Parathyroid adenoma (tissue), 2 donors: ENCODE data around the gene TAS2R39.
"Not testable (repeated sequence)": the region's sequence is repeated elsewhere in the genome, so short reads cannot be mapped to it uniquely, and the experiment has no call there.

Experiments
- H2AFZ ChIP-seq: fragments of 300-600 bp; sonication (generic); one replicate; pipeline ENCODE4 v1.7.0; 2017; ENCODE audit warnings: antibody characterized with exemption, mild to moderate bottlenecking
- H3K27ac ChIP-seq: fragments of 300-600 bp; sonication (generic); one replicate; pipeline ENCODE4 v1.7.0; 2017
- H3K27me3 ChIP-seq: fragments of 300-600 bp; sonication (generic); one replicate; pipeline ENCODE4 v1.7.0; 2017; ENCODE audit warnings: low read length; ENCODE audit not compliant: control insufficient read depth, insufficient read depth
- H3K36me3 ChIP-seq: fragments of 300-600 bp; sonication (generic); one replicate; pipeline ENCODE4 v1.7.0; 2017; ENCODE audit warnings: low read length; ENCODE audit not compliant: control insufficient read depth, insufficient read depth
- H3K4me1 ChIP-seq: fragments of 300-600 bp; sonication (generic); one replicate; pipeline ENCODE4 v1.7.0; 2017; ENCODE audit warnings: control low read depth
- H3K4me2 ChIP-seq: fragments of 300-600 bp; sonication (generic); one replicate; pipeline ENCODE4 v1.7.0; 2017; ENCODE audit warnings: low read length
- H3K4me3 ChIP-seq: fragments of 300-600 bp; sonication (generic); one replicate; pipeline ENCODE4 v1.7.0; 2017; ENCODE audit warnings: low read depth, low read length
- H3K79me2 ChIP-seq: fragments of 300-600 bp; sonication (generic); one replicate; pipeline ENCODE4 v1.7.0; 2017; ENCODE audit warnings: control low read depth
- H3K9ac ChIP-seq: fragments of 300-600 bp; sonication (generic); one replicate; pipeline ENCODE4 v1.7.0; 2017; ENCODE audit warnings: mild to moderate bottlenecking
- H3K9me3 ChIP-seq: fragments of 300-600 bp; sonication (generic); one replicate; pipeline ENCODE4 v1.7.0; 2017; ENCODE audit warnings: low read length; ENCODE audit not compliant: control insufficient read depth
- TF ChIP-seq, protein P1 (sequence below): fragments of 300-600 bp; sonication (generic); IDR thresholded peaks from one replicate; pipeline ENCODE4 v1.7.0; 2017; ENCODE audit warnings: antibody characterized with exemption, mild to moderate bottlenecking
- donor health status: primary hyperparathyroidism.

The TAS2R39 gene

DNA sequence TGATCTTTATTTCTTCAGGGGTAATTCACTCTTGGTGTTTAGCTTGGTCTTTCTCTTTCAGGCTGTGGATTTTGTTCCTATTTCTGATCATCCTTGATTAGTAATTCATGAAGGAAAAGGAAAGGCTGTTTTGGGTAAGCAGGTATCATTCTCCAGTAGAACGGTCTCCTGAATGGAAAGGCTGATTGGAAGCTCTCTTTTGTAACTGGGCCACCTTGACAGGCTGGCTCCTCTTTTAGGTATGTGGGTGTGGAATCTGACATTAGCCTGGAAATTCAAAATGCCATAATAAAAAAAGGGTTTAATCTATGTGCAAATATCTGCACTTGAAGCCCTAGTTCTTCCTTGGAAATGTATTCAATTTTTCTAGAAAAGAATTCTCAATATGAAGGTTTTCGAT lies 18.9 kb downstream of the TAS2R39 start:
- no peak overlapping the region for H3K4me3 ChIP-seq
- H3K4me2 ChIP-seq: no peak overlapping the region
- H3K79me2 ChIP-seq: no peaks in the 10 kb centered on the region
- no peak overlapping the region for H3K27ac ChIP-seq
- H3K9ac ChIP-seq: no peak overlapping the region
- no peaks in the 10 kb centered on the region for H3K27me3 ChIP-seq
- no peaks in the 10 kb centered on the region for H3K9me3 ChIP-seq
- TF ChIP-seq, protein P1, sequence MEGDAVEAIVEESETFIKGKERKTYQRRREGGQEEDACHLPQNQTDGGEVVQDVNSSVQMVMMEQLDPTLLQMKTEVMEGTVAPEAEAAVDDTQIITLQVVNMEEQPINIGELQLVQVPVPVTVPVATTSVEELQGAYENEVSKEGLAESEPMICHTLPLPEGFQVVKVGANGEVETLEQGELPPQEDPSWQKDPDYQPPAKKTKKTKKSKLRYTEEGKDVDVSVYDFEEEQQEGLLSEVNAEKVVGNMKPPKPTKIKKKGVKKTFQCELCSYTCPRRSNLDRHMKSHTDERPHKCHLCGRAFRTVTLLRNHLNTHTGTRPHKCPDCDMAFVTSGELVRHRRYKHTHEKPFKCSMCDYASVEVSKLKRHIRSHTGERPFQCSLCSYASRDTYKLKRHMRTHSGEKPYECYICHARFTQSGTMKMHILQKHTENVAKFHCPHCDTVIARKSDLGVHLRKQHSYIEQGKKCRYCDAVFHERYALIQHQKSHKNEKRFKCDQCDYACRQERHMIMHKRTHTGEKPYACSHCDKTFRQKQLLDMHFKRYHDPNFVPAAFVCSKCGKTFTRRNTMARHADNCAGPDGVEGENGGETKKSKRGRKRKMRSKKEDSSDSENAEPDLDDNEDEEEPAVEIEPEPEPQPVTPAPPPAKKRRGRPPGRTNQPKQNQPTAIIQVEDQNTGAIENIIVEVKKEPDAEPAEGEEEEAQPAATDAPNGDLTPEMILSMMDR: no peak
- no peak overlapping the region for H2AFZ ChIP-seq
- H3K36me3 ChIP-seq: no peaks in the 10 kb centered on the region
- H3K4me1 ChIP-seq: no peaks in the 10 kb centered on the region

DNA sequence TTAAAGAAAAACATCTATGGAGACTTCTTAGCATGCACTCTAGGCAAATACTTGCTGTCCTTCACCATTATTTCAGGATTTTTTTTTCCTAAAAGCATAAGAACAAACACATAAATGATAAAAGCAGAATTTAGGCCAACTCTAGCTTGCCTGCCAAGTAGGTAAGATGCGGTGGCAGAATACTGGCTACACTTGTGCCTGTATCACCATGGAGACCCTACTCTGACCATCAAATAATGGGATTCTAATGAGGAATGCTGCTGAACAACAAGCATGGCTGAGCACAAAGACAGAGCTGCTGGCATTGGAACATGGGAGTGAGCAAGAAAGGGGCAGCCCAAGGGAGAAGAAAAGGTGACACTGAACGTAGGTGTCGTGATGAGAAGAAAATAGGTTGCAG lies 20.2 kb downstream of the TAS2R39 start:
- TF ChIP-seq, protein P1: no peak
- Histone ChIP-seq H3K27ac (no peak overlapping the region), H3K4me2 (no peak overlapping the region), H3K4me3 (no peak overlapping the region), H3K36me3 (no peaks in the 10 kb centered on the region), H3K9ac (no peak overlapping the region), H3K27me3 (no peaks in the 10 kb centered on the region), H2AFZ (no peak overlapping the region), H3K4me1 (no peaks in the 10 kb centered on the region), H3K9me3 (no peaks in the 10 kb centered on the region), H3K79me2 (no peaks in the 10 kb centered on the region)

GRCh38 chr7:143205560-143206293 lies 22.5 kb downstream of the TAS2R39 start:
- no peaks in the 10 kb centered on the region for H3K27me3 ChIP-seq
- no peak overlapping the region for H3K9ac ChIP-seq
- H3K4me1 ChIP-seq: no peaks in the 10 kb centered on the region
- no peak overlapping the region for H3K4me2 ChIP-seq
- H3K79me2 ChIP-seq: no peaks in the 10 kb centered on the region
- TF ChIP-seq, protein P1: no peak
- H3K9me3 ChIP-seq: no peaks in the 10 kb centered on the region
- no peaks in the 10 kb centered on the region for H3K36me3 ChIP-seq
- H3K27ac ChIP-seq: no peak overlapping the region
- H3K4me3 ChIP-seq: no peak overlapping the region
- H2AFZ ChIP-seq: no peak overlapping the region

GRCh38 chr7:143210541-143210940 lies 27.3 kb downstream of the TAS2R39 start:
- no peak overlapping the region for H3K4me2 ChIP-seq

GRCh38 chr7:143213478-143213877 lies 30.3 kb downstream of the TAS2R39 start:
- H3K4me3 ChIP-seq, H3K9ac ChIP-seq, H3K4me2 ChIP-seq, H3K79me2 ChIP-seq, H3K36me3 ChIP-seq, H3K27me3 ChIP-seq, H2AFZ ChIP-seq, H3K27ac ChIP-seq, H3K9me3 ChIP-seq, H3K4me1 ChIP-seq: not testable (repeated sequence)

More at GRCh38 chr7:143210541-143210940, 27.3 kb downstream of the TAS2R39 start:
- Histone ChIP-seq H3K4me1 (no peaks in the 10 kb centered on the region), H3K9me3 (no peaks in the 10 kb centered on the region), H3K9ac (no peak overlapping the region), H3K36me3 (no peaks in the 10 kb centered on the region), H3K79me2 (no peaks in the 10 kb centered on the region), H3K27me3 (no peaks in the 10 kb centered on the region), H3K27ac (no peak overlapping the region), H3K4me3 (no peak overlapping the region), H2AFZ (no peak overlapping the region)
- TF ChIP-seq, protein P1: no peak
